Pons (tissue), 1 donor: ENCODE measurements around the gene SNPH.

Experiments
- DNase-seq: peaks from one replicate; pipeline ENCODE4 v3.0.0-alpha.2; 2016; ENCODE audit warnings: low spot score

SNPH gene

DNA sequence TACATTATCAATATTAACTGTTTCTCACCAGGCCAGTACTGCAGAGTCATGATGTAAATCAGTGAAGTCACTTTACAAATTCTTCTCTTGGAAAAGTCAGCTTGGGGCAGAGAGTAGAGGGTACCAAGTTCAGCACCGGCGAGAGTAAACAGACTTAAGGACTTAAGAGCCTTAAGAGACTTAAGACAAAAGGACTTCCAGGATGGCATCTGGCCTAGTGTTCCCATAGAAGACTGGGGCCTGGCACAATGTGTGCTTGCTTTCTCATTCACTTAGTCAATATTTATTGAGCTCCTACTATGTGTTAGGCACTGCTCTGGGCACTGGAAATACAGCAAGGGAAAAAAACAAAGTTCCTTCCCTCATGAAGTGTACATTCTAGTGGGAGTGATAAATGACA, 1.4 kb upstream of the SNPH start:
- DNase-seq, result no peak

DNA sequence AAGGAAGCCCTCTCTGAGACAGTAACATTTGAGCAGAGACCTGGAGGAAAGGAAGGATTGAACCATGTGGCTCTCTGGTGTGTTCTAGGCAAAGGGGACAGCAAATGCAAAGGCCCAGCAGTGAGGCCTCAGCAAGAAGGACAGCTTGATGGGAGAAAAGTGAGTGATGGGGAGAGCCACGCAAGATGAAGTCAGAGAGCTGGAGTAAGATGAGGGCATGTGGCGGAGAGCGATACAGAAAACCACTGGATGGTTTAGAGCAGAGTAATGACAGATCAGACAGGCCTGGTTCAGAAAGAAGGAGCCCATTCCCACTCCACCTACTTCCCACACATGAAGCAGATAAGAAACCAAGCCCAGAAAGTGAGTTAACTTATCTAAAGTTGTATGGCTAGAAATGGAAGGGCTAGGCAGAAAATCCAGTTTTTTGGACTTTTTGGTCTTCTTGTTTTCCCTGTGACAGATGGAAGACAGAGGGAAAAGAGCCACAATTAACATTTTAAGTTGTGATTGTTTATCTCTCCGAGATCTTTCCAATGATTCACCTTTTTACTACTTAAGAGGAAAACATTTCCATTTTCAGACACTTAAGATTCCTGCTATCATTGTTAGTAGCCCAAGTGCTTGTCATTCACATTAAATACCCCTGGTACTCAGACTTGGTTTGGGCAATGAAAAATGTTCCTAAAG, 723 bp upstream of the SNPH start:
- no peak for DNase-seq

DNA sequence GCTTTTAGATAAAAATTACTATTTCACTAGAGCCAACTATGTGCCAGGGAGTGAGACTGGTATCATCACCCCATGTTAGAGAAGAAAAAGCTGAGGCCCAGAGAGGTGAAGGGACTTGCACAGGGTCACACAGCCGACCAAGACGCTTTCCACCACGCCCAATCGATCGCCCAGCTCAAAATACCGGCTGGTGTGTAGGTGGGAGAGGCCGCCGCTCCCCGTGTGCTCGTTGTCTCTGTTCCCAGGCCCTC, 253 bp upstream of the SNPH start:
- DNase-seq, result no peak

DNA sequence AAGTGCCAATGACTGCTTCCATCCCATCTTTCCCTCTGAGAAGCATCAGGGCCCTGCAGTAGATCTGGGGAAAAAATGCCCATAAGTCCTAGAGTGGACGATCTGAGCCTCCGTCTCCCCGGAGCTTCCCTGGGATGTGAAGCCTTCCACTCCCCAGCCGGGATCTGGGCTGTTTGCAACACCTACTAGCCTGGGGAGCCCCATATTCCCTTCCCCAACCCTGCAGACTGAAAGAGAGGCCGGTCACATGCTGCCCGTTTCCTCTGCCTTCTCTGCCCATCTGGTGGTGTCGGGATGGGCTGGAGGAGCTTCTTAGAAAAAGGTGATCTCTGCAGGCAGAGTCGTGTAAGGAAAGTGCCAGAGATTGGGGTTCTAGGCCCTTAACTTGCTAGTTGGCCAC, 1.1 kb downstream of the SNPH start:
- no peak for DNase-seq

DNA sequence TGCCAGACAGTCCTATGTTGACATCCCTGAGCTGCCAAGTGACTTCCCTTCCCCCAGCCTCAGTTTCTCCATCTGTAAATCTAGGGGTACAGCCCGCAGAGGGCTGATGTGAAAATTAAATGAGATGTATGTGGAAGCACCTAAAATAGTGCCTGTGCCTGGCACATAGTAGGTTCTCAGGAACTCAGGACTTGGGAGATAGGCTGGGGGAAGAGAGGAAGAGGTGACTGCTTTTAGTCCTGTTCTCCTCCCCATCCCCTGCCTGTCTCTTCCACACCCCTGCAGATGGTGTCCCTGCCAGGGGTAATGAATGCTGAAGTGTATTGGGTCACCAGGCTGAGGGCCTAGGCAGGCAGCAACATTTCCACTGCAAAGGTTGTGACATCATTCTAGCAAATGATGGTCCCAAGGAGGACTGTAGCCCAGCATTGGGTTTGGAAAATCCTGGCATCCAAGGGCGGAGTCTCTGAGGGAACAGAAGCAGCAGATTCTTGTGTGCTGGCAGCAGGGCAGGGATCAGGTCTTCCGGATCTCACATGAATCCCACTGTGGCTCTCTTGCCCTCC, 1.8 kb downstream of the SNPH start:
- no peak for DNase-seq

DNA sequence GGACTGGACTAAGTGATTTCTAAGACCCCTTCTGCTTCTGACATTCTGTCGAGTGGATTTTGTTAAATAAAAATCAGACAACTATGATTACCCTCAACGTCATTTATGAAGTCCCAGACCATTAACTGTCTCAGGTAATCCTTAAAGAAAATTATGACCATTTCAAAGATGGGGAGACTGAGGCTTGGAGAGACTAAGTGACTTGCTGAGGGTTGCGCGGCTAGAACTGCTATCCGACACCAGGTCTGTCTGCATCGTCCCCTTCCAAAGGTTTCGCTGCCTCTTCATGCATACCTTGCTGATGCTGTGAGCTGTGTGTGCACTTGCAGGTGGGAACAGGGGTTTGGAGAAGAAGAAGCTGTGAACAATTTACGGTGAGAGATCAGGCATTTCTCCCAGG, 3.1 kb downstream of the SNPH start:
- DNase-seq, result no peak

DNA sequence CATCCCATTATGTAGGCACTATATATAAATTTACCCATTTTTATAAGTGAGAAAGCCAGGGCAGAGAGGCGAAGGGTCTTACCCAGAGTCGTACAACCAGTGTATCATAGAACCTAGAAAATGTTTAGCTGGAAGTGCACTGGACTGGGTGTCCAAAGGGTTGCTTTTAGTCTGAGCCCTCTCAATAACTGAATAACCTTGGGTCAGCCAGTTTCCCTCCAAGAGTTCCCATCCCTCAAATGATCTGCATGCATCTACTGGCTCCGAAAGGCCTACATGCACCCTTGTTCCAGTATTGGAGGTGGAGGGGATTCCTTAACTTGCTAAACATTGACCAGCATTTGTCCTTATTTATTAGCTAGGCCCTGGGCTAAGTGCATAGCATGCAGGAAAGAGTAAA, 3.8 kb downstream of the SNPH start:
- DNase-seq, result no peak

DNA sequence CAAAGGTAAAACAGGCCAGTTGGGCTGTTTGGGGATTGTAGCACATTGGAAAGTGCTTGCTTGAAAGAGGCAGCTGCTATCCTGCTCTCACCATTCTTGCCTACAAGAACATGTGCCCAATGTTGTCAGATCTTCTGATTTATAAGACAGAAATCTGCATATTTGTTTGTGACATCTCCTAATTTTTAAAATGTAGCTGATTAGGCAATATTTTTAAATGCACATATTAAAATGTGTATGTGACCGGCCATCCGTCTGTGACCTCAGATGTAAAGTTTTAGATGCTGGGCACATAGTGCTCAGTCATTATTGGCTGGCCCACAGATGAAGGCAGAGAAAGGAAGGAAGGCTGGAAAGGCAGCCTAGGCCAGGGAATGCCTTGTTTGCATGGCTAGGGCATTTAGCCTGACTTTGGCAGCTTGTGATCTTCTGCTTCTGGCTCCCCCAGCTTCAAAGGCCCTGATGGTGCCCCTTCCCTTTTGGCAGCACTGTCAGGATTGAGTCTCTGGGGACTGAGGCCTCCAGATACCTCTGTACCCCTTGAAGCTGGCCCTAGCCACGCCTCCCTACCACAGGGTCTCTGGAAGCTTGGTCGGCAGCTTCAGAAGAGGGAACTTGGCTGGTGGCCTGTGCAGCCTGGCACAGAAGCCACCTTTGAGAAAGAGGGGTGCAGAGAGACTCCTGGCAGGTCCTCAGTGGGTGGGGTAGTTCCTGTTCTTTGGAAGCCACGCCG, 6.4 kb downstream of the SNPH start:
- DNase-seq, result peak; percentile 35

DNA sequence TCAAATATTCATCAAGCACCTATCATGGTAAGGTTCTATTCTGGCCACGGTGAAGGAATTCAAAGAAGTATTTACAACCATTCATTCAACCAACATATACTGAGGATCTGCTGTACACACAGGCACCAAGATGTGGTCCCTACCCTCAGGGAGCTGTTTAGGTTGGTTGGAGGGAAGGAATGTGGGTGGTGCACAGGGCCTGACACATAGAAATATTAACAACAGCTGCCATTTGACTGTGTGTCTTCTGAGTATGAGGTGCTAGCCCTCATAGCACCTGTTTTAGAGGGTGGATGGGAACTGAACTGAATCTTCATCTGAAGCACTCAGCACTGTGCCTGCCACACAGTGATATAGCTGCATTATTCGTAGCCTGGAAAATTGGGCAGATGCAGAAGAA, 7.3 kb downstream of the SNPH start:
- no peak for DNase-seq

DNA sequence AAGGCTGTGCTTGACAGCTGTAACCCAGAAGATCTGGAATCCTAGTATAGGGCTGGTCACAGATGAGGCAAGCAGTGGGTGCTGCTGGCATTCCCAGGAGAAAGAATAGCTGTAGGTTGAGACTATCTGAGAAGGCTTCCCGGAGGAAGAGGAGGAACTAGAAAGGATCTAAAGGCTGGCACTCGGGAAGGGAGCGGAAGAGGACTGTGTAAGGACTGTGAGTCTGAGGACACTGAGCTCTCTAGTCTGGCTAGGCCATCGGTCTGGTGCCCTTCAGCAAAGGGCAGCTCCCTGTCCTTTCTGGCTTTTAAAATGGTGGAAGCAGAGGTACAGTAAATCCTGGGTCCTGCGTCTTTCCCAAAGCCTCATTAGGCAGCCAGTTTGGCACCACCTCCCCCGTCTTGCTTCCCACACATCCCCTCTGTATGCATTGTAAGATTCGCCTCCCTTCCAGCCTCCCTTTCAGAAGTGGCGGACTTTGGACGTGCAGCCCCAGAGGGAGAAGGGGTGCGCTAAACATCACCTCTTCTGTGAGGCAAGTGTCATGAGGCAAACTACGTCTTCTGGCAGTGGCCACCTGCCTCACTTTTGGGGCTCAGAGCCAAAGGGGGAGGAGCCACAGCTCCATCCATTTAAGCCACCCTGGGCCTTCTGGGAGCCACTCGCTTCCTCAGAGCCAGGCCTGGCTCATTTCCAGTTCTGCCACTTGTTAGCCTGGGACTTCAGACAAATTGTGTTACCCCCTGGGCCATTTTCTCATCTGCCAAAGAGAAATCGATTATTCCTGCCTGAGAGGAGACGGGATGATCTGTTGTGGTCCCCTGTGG, 8.6 kb downstream of the SNPH start:
- DNase-seq, result no peak

DNA sequence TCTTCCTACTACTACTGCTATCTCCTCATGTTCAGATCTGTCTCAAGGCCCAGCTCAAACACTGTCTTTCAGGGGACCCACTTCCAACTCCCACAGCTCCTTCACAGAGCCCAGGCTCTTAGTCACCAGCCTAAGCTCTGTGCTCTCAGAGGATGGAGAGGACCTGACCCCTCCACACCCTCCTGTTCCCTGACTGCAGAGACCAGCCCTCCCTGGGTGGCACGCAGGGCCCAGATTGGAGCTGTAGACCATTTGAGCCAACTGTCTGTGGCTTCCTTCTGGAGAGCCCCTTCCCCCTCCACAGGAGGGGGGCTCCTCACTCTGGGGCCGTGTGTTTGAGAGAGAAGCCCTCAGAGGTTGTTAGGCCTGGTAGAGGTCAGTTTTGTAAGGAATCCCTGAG, 9.8 kb downstream of the SNPH start:
- DNase-seq, result no peak

DNA sequence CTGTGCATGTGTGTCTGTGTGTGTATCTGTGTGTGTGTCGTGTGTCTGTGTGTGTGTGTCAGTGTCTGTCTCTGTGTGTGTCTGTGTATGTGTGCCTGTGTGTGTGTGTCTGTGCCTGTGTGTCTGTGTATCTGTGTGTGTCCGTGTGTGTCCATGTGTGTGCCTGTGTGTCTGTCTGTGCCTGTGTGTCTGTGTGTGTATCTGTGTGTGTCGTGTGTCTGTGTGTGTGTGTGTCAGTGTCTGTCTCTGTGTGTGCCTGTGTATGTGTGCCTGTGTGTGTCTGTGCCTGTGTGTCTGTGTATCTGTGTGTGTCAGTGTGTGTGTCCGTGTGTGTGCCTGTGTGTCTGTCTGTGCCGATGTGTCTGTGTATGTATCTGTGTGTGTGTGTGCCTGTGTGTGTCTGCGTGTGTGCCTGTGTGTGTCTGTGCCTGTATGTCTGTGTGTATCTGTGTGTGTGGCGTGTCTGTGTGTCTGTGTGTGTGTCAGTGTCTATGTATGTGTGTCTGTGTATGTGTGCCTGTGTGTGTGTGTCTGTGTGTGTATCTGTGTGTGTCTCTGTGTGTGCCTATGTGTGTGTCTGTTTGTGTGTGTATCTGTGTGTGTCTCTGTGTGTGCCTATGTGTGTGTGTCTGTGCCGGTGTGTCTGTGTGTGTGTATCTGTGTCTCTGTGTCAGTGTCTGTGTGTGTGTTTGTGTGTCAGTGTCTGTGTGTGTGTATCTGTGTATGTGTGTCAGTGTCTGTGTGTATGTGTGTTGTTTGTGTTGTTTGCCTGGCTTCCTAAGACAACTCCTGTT, 11.6 kb downstream of the SNPH start:
- no peak for DNase-seq

DNA sequence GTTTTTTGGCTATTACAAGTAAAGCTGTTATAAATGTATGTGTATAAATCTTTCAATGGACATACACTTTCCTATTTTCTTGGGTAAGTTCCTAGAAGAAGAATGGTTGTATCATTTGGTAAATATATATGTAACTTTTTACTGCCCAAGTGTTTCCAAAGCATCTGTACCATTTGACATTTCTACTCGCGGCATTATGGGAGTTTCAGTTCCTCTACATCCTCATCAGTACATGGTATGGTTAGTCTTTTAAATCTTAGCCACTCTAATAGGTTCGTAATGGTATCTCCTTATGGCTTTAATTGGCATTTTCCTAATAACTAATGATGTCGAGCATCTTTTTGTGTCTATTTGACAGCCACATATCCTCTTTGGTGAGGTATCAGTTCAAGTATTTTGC, 12.9 kb downstream of the SNPH start:
- DNase-seq, result no peak

DNA sequence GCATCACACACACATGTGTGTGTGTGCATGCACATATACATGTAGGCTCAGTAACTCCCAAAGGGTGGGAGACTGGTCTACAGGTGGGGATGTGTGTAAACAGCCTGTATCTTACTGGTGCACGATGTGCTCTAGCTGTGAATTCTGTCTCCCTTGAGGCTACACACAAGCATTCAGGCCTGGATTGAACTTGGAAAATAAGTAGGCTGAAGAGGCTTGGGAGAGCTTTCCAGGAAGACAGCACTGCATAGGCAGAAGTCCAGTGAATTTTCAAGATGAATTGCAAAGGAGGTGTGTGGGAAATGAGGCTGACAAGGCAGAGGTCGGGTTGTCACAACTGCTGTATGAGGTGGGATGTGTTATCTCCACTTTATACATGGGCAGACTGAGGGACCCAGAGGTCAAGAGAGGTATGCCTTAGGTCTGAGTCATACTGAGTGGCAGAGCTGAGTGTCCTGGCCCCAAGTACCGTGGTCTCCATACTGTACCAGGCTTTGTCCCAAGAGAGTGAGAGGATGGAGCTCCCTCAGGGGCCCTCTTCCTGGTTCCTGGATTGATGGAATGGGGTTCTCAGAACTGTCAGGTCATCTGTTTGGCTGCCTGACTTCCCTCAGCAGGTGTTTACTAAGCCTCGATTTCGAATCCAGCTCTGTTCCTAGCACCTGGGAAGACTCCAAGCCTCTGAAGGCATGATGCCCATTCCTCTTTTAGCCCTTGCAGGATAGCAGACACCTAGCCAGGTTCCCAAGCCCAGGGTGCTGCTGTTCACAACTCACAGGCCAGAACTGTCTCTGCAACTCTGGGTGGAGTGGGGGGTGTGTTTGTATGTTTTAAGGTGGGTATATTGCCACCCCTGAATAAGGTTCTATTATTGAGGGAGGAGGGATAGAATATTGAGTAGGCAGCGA, 14.4 kb downstream of the SNPH start:
- DNase-seq, result no peak

DNA sequence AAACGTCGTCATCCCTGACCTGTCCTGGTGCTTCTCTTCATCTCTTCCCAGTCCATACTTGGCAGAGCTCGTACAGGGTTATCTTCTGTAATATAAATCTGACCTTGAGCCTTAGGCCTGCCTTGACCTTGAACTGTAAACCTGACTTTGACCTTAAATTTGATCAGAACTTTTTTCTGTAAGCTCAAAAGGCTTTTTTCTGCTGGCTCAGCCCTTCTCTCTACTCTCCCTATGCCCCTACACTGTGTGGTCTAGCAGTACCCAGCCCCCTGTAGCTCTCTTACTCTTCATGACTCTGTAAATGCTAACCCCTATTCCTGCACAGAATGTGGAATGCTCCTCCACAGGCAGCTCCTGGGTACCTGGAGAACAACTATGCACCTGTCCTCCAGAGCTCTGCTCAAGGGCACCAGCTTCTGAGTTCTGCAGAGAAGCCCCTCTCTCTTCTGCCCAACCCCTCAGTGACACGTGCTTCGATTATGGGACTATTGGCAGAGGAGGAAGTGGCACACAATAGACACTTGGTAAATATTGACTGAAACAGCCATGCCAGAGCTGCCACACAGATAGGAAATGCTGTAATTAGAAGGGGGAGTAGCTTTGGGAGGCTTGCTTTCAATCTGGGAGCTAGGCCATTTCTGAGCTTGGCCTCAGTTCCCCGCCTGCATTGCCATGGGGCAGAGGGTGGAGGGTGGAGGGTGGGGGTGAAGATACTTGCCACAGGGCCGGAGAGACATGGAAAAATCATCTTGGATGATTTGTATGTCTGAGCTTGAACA, 15.4 kb downstream of the SNPH start:
- DNase-seq, result no peak

DNA sequence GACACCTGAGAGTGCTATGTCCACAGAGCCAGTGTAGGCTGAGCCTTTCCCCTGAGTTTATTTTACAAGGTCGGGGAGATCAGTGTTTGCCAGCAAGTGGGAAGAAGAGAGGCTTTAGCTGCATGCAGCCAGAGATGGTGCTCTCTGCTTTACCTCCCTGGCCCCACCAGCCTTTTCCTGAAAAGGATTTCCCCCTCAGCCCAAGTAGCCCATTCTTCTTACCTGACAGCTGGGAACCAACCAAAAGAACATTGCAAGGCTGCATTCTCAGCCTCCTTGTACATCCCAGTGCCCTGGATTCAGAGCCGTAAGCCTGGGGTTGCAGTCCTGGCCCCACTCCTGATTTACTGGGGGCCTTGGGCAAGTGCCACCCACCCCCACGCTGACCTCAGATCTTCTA, 16.9 kb downstream of the SNPH start:
- DNase-seq, result no peak

DNA sequence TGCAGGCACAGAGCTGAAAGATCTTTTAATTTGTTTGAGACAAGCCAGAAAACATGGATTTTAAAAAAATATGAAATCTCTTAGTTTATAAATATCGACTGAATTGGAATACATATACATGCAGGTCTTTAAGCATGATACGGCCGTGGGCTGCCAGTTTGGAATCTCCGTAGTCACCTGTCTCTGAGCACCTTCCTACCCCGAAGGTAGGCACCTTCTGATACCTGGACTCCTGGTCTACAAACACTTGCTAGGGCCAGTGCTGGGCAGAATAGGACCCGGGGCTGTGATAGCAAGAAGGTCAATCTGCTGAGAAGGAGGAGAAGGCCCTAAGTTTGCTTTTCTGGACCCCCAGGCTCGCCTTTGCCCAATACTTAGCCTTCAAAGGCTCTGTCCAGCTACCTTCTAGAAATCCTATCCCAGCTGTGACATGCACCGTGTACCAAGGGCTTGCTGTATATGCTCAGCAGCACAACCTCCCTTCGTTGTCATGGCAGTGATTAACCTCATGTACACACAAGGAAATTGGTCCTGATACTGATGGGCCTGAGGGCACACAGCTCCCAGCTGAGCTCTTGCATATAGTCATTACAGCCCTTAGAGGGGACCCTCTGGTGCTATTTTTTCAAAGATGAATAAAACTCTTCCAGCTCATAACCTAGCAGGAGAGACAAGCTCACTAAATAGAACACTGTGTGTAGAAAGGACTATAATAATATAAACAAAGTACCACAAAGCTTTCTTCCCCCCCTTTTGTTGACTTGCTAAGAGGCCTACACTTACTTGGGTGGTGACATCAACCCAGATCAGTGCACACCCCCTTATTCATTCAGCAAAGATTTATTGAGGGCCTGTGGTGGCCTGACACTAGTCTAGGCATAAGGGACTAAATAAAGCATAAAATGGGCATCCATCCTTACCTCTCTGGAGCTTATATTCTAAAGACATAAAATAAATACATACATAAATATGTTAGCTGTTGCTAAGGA, 17.7 kb downstream of the SNPH start:
- DNase-seq, result no peak

DNA sequence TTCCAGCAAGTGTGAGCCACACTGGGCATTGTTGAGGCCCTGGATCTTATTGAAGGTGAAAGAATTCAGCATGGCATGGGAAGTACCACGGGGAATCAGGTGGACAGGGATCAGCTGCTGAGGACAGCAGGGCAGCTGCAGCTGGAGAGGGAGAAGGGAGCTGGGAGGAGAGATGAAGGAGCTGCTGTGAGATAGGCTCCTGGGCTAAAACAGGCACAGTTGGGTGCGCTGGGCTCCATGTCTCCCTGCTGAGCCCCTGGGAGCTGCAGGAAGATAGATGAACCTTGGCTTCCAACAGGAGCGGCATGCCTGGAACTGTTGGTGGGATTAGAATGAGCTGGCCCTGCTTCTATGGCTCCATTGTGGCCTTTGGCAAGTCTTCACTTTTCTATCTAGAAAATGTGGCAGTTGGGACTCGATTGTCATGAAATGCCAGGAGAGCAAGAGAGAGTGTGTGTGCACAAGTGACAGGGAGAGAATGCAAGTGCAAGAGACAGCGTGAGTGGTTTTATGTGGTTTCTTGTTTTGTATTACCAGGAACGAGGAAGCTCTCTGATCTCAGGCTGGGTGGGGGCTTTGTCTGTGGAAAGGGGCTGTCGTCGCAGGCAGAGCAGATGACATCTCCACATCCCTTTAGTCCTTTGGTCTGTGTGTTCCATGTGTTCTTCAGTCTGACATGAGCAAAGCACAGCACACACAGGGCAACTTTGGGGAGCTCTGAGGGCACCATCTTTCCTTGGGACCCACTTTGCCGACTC, 20.4 kb downstream of the SNPH start:
- no peak for DNase-seq
